ENCODE measurements around the gene SCNN1A.
A peak's percentile ranks its signal among the peaks of the same experiment; 100 is the strongest.
"Not testable (repeated sequence)": the region's sequence is repeated elsewhere in the genome, so short reads cannot be mapped to it uniquely, and the experiment has no call there.

SCNN1A gene

DNA sequence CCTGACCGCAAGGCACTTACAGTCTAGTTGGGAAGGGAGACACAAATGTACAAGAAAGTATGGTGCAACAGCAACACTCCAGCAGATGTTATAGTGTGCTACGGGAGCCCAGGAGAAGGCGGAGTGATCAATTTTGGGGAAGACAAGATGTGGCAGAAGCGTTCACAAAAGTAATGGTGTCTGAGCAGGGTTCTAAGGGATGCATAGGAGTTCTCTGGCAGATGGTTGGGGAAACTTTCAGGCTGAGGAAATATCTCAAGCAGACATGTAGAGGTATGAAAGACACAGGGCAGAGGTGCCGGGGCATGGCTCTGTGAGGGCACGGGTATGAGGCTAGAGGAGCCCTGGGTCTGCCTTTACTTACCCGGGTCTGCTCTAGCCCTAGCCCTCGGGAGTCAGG, 28.4 kb downstream of the SCNN1A start:
- TF ChIP-seq, protein P1, sequence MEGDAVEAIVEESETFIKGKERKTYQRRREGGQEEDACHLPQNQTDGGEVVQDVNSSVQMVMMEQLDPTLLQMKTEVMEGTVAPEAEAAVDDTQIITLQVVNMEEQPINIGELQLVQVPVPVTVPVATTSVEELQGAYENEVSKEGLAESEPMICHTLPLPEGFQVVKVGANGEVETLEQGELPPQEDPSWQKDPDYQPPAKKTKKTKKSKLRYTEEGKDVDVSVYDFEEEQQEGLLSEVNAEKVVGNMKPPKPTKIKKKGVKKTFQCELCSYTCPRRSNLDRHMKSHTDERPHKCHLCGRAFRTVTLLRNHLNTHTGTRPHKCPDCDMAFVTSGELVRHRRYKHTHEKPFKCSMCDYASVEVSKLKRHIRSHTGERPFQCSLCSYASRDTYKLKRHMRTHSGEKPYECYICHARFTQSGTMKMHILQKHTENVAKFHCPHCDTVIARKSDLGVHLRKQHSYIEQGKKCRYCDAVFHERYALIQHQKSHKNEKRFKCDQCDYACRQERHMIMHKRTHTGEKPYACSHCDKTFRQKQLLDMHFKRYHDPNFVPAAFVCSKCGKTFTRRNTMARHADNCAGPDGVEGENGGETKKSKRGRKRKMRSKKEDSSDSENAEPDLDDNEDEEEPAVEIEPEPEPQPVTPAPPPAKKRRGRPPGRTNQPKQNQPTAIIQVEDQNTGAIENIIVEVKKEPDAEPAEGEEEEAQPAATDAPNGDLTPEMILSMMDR (IDR thresholded peaks at IDR 0.05; ENCODE audit: insufficient read depth, low read length, missing control alignments): no peak
- ChIA-PET CTCF (interaction anchor here (1.0 kb wide), 1 partner anchor 10 kb away, joined by 3 read pairs; no protein-coding TSS in a partner anchor), POLR2A (no interaction called here)
- H3K4me3 ChIP-seq (ENCODE audit: low read depth, low read length): no peak overlapping the region
- DNase-seq (ENCODE audit: low read depth, low spot score): no peak

GRCh38 chr12:6346235-6346832, 29.0 kb downstream of the SCNN1A start:
- no peak overlapping the region for H3K4me3 ChIP-seq (ENCODE audit: low read depth, low read length)
- CTCF ChIA-PET: interaction anchor here (0.7 to 1.5 kb wide), 5 partner anchors 10 to 358 kb away, joined by 3 to 4 read pairs (median 3); no protein-coding TSS in a partner anchor
- POLR2A ChIA-PET: interaction anchor here (0.9 to 1.2 kb wide), 4 partner anchors 10 to 188 kb away, joined by 3 to 6 read pairs (median 4); partner anchors contain the start of gene GAPDH
- DNase-seq (ENCODE audit: low read depth, low spot score): no peak
- TF ChIP-seq, protein P1 (IDR thresholded peaks at IDR 0.05; ENCODE audit: insufficient read depth, low read length, missing control alignments): no peak

- POLR2A ChIA-PET: interaction anchor here (0.9 to 1.2 kb wide), 5 partner anchors 9 to 189 kb away, joined by 3 to 6 read pairs (median 4); partner anchors contain the start of gene GAPDH
- no peak overlapping the region for H3K4me3 ChIP-seq (ENCODE audit: low read depth, low read length)
- TF ChIP-seq, protein P1 (IDR thresholded peaks at IDR 0.05; ENCODE audit: insufficient read depth, low read length, missing control alignments): no peak
- CTCF ChIA-PET: interaction anchor here (0.8 to 1.5 kb wide), 7 partner anchors 9 to 150 kb away, joined by 3 to 4 read pairs (median 3); no protein-coding TSS in a partner anchor
- peak; percentile 77 for DNase-seq (ENCODE audit: low read depth, low spot score)
These were observed 29.9 kb downstream of the SCNN1A start for GRCh38 chr12:6345319-6346091.

DNA sequence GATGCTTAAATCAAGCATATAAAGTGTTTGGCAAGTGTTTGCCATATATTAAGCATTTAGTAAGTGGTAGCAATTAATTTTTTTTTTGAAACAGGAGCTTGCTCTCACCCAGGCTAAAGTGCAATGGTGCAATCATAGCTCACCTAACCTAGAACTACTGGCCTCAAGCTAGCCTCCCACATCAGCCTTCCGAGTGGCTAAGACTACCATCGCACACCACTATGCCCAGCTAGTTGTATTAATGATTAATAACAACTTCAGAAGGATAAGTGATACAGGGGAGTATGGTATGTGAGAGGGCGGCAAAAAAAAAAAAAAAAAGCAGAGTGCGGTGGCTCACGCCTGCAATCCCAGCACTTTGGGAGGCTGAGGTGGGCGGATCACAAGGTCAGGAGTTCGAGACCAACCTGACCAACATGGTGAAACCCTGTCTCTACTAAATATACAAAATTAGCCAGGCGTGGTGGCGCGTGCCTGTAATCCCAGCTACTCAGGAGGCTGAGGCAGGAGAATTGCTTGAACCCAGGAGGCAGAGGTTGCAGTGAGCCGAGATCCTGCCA, 31.2 kb downstream of the SCNN1A start:
- H3K4me3 ChIP-seq (ENCODE audit: low read depth, low read length); DNase-seq (ENCODE audit: low read depth, low spot score): not testable (repeated sequence)
- ChIA-PET CTCF (interaction anchor here (0.9 to 1.0 kb wide), 2 partner anchors 11 to 31 kb away, joined by 3 read pairs; no protein-coding TSS in a partner anchor), POLR2A (interaction anchor here (0.6 kb wide), 1 partner anchor 126 kb away, joined by 3 read pairs; the partner anchor contains the start of gene VAMP1)

DNA sequence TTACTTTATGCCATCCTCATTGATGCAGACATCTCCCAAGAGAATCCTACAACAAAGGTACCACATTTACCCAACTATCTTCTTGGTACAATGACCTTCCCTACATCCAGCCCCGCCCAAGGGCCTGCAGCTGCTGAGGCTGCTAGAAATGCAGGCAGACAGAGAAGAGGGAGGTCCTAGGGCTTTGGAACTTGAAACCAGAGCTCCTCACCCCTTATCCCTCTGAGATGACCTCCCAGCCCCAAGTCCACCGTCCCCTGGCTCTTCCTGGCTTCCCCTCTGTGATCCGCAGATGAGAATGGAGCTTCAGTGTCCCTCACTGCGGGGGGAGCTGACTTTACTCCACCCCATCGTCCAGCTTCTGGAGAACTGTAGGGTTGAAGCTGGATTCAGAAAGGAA, 31.8 kb downstream of the SCNN1A start:
- TF ChIP-seq, protein P1 (IDR thresholded peaks at IDR 0.05; ENCODE audit: insufficient read depth, low read length, missing control alignments): no peak
- CTCF ChIA-PET: interaction anchor here (0.9 to 1.0 kb wide), 2 partner anchors 12 to 30 kb away, joined by 3 read pairs; no protein-coding TSS in a partner anchor
- no peak overlapping the region for H3K4me3 ChIP-seq (ENCODE audit: low read depth, low read length)
- no peak for DNase-seq (ENCODE audit: low read depth, low spot score)
- POLR2A ChIA-PET: no interaction called here

DNA sequence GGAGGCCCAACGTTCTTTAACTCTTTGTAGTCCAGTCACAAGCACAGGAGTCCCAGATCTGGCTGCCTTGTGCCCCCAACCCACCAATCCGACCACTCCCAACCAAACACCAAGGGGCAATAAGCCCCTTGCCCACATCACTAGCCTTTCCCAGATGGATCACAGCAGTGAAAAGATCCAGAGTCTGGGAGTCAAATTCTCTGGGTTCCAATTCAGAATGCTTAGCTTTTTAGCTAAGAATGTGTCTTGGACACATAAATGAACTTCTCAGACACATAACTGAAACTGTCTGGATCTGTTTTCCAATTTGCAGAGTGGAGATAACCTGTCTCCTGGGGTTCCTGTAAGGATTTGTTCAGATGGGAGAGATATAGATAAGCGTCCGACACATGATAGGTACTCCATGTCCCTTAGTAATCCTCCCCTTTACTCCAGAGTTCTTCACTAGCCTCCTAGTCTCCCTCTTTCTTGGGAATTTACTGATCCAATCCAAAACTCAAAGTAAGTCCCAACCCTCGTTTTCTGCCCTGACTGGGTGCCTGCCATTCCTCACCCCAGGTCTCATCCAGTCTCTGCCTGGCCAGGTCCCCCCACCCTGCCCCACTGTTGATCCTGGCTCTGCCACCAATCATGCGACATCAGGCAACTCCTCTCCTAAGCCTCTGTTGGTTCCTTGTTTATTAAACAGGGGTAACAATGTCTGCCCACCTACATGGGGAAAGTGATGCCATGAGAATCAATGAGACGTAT, 33.0 kb downstream of the SCNN1A start:
- ChIA-PET POLR2A (interaction anchor here (0.6 to 1.3 kb wide), 4 partner anchors 9 to 192 kb away, joined by 3 to 8 read pairs (median 3); partner anchors contain the start of genes GAPDH, LTBR and VAMP1), CTCF (interaction anchor here (1.3 kb wide), 1 partner anchor 15 kb away, joined by 3 read pairs; no protein-coding TSS in a partner anchor)
- TF ChIP-seq, protein P1 (IDR thresholded peaks at IDR 0.05; ENCODE audit: insufficient read depth, low read length, missing control alignments): no peak
- H3K4me3 ChIP-seq (ENCODE audit: low read depth, low read length): peak overlapping the region; percentile 100
- no peak for DNase-seq (ENCODE audit: low read depth, low spot score)
